Measurements from ENCODE around the gene NCOA3. TPM values are rescaled to one million over a fixed set of nuclear protein-coding genes. Genes with fewer than 3 reads are reported as not detected.

Gene NCOA3
- total RNA-seq, 1 donor: 44.5 TPM

DNA sequence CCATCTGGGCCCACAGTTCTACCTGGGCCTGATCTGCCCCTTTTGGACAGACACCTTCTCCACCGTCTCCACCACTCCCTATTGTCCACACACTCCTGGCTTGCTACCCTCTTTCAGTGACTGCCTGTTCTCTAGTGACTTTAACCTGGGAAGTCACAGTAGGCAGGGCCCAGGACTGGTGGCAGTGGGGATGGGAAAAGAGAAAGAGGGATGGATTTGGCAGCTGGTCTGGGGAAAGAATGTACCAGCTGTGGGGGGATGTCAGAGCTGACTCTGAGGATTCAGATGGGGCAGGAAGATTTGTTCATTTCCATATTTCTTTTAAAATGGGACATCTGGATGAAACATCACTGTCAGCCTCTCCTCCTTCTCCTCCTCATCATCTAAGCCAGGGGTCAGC is 198.1 kb downstream of the NCOA3 start:
- TF ChIP-seq, protein P1, sequence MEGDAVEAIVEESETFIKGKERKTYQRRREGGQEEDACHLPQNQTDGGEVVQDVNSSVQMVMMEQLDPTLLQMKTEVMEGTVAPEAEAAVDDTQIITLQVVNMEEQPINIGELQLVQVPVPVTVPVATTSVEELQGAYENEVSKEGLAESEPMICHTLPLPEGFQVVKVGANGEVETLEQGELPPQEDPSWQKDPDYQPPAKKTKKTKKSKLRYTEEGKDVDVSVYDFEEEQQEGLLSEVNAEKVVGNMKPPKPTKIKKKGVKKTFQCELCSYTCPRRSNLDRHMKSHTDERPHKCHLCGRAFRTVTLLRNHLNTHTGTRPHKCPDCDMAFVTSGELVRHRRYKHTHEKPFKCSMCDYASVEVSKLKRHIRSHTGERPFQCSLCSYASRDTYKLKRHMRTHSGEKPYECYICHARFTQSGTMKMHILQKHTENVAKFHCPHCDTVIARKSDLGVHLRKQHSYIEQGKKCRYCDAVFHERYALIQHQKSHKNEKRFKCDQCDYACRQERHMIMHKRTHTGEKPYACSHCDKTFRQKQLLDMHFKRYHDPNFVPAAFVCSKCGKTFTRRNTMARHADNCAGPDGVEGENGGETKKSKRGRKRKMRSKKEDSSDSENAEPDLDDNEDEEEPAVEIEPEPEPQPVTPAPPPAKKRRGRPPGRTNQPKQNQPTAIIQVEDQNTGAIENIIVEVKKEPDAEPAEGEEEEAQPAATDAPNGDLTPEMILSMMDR (IDR thresholded peaks at IDR 0.05; ENCODE audit: extremely low read depth, low read depth, low read length): no peak
- Histone ChIP-seq H3K27ac (ENCODE audit: low read depth, low read length) (no peak overlapping the region), H3K27me3 (ENCODE audit: insufficient read depth, low read length) (no peaks in the 10 kb centered on the region), H3K79me2 (ENCODE audit: insufficient read depth, low read length) (no peaks in the 10 kb centered on the region), H4K20me1 (ENCODE audit: insufficient read depth, low read length) (no peaks in the 10 kb centered on the region), H3K4me3 (ENCODE audit: insufficient read depth, low read length) (no peak overlapping the region), H3K9me3 (ENCODE audit: low read depth, low read length) (no peaks in the 10 kb centered on the region), H3K4me1 (ENCODE audit: insufficient read depth, low read length) (no peaks in the 10 kb centered on the region), H3K36me3 (ENCODE audit: insufficient read depth, low read length) (no peaks in the 10 kb centered on the region), H2AFZ (ENCODE audit: low read length) (no peak overlapping the region), H3K4me2 (ENCODE audit: insufficient read depth, low read length) (no peak overlapping the region)
- no peak for DNase-seq (ENCODE audit: insufficient read length, low spot score, missing footprints)

DNA sequence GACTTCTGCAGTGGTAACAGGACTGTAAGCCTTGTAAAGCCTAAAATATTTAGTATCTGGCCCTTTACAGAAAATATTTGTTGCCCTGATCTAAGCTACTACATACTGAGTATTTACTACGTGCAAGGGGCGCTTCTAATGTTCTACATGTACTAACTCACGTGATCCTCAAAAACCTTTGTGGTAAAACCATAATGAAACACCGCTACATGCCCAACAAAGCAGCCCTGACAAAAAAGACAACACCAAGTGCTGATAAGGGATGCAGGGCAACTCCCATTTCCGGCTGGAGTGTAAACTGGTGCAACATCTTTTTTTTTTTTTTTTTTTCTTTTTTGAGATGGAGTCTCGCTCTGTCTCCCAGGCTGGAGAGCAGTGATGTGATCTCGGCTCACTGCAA is 198.6 kb downstream of the NCOA3 start:
- no peak for DNase-seq (ENCODE audit: insufficient read length, low spot score, missing footprints)
- Histone ChIP-seq H2AFZ (ENCODE audit: low read length) (no peak overlapping the region), H3K27ac (ENCODE audit: low read depth, low read length) (no peak overlapping the region), H3K4me3 (ENCODE audit: insufficient read depth, low read length) (no peak overlapping the region), H4K20me1 (ENCODE audit: insufficient read depth, low read length) (no peaks in the 10 kb centered on the region), H3K4me2 (ENCODE audit: insufficient read depth, low read length) (no peak overlapping the region), H3K4me1 (ENCODE audit: insufficient read depth, low read length) (peaks cover 3% of the 10 kb centered on the region), H3K27me3 (ENCODE audit: insufficient read depth, low read length) (no peaks in the 10 kb centered on the region), H3K36me3 (ENCODE audit: insufficient read depth, low read length) (no peaks in the 10 kb centered on the region), H3K79me2 (ENCODE audit: insufficient read depth, low read length) (no peaks in the 10 kb centered on the region), H3K9me3 (ENCODE audit: low read depth, low read length) (no peaks in the 10 kb centered on the region)
- TF ChIP-seq, protein P1 (IDR thresholded peaks at IDR 0.05; ENCODE audit: extremely low read depth, low read depth, low read length): no peak

DNA sequence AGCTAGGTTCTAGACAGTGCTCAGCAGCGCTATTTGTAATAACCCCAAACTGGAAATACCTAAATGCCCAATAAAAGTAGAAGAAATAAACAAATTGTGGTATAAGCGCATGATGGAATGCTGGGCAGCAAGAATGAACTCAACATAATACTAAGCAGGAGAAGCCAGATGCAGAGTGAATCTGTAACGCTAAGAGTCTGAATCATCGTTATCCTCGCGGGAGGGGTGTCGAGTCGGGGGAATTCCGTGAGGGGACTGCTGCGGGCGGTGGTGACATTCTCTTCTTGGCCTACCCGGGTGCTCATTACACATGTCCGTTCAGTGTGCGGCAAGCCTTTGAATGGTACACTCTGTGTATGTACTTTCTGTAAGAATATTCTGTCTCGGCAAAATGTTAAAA is 199.9 kb downstream of the NCOA3 start:
- no peaks in the 10 kb centered on the region for H3K9me3 ChIP-seq (ENCODE audit: low read depth, low read length)
- no peak overlapping the region for H3K4me3 ChIP-seq (ENCODE audit: insufficient read depth, low read length)
- H3K4me1 ChIP-seq (ENCODE audit: insufficient read depth, low read length): peaks cover 3% of the 10 kb centered on the region
- no peaks in the 10 kb centered on the region for H3K36me3 ChIP-seq (ENCODE audit: insufficient read depth, low read length)
- no peak overlapping the region for H3K27ac ChIP-seq (ENCODE audit: low read depth, low read length)
- H2AFZ ChIP-seq (ENCODE audit: low read length): no peak overlapping the region
- TF ChIP-seq, protein P1 (IDR thresholded peaks at IDR 0.05; ENCODE audit: extremely low read depth, low read depth, low read length): no peak
- DNase-seq (ENCODE audit: insufficient read length, low spot score, missing footprints): no peak
- no peaks in the 10 kb centered on the region for H3K27me3 ChIP-seq (ENCODE audit: insufficient read depth, low read length)
- no peak overlapping the region for H3K4me2 ChIP-seq (ENCODE audit: insufficient read depth, low read length)
- no peaks in the 10 kb centered on the region for H3K79me2 ChIP-seq (ENCODE audit: insufficient read depth, low read length)
- no peaks in the 10 kb centered on the region for H4K20me1 ChIP-seq (ENCODE audit: insufficient read depth, low read length)

DNA sequence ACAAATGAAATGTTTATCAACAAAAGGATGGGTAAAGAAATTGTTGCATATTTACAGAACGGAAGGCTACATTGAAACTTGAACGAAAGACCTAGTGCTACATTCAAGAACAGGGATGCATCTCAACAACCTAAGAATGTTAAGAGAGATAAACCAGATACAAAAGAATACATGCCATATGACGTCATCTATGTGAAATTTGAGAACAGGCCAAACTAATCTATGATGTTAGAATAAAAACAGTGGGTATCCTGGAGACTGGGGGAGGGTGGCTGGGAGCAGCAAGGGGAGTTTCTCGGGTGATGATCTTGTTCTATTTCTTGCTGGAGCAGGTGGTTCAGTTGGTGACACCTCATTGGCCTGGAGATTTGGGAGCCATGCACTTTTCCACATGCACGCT is 202.1 kb downstream of the NCOA3 start:
- H3K27me3 ChIP-seq (ENCODE audit: insufficient read depth, low read length): no peaks in the 10 kb centered on the region
- no peak overlapping the region for H3K4me2 ChIP-seq (ENCODE audit: insufficient read depth, low read length)
- no peaks in the 10 kb centered on the region for H4K20me1 ChIP-seq (ENCODE audit: insufficient read depth, low read length)
- TF ChIP-seq, protein P1 (IDR thresholded peaks at IDR 0.05; ENCODE audit: extremely low read depth, low read depth, low read length): no peak
- H3K36me3 ChIP-seq (ENCODE audit: insufficient read depth, low read length): no peaks in the 10 kb centered on the region
- H3K79me2 ChIP-seq (ENCODE audit: insufficient read depth, low read length): no peaks in the 10 kb centered on the region
- H2AFZ ChIP-seq (ENCODE audit: low read length): no peak overlapping the region
- no peaks in the 10 kb centered on the region for H3K9me3 ChIP-seq (ENCODE audit: low read depth, low read length)
- H3K4me1 ChIP-seq (ENCODE audit: insufficient read depth, low read length): peaks cover 3% of the 10 kb centered on the region
- no peak overlapping the region for H3K4me3 ChIP-seq (ENCODE audit: insufficient read depth, low read length)
- no peak overlapping the region for H3K27ac ChIP-seq (ENCODE audit: low read depth, low read length)
- DNase-seq (ENCODE audit: insufficient read length, low spot score, missing footprints): no peak

Measured in osteoblast (primary cell).